ENCODE results near the gene MRM2.

The MRM2 gene

DNA sequence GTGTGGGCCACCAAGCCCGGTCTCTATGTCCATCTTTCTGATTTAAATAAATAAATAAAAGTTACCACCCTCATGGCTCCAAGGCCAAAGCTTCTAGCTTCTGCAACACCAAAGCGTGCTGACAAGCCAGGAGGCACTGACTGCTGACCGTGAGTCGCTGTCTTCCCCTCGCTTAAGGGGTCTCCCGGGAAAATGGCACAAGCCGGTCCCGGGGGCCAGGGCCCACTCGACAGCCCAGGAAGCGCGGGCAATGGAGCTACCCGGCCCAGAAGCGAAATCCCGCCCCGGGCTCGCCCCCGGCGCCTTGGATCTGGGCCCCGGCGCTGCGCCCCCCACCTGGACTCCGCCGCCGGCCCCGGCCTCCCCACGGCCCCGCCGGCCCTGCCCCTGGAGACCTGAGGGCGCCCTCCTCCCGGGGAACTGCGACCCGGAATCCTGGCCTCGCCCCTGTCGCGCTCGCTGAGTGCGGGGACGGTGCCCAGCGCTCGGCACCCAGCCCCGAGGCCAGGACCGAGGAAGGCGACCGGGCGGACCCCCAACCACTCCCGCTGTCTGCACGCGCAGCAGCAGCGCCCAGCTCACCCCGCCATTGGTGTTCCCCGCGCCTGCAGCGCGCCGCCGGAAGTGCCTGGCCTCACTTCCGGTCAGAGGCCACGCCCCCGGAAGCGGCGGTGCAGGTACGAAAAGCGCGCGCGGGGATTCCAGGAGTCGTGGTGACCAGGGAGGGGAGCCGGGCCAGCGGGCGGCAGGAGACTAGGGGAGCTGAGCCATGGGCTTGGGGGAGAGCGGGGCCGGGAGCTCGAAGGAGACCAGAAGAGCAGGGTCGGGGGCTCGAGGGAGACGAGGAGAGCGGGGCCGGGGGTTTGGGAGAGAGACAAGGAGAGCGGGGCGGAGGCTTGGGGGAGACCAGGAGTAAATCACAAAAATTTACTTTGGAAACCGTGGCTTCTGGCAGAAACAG, at the start of gene MRM2, which contains the start of gene NUDT1:
Gene MRM2 (minus strand): TSS at position 626 of the 961 bp plus-strand sequence. CDS start 36 bp downstream, at position 590.
Gene NUDT1 (plus strand): TSS at position 647 of the 961 bp plus-strand sequence. CDS start 2,349 bp downstream, outside the sequence.
- peaks cover 5 to 26% of the 10 kb centered on the region in 2 donors for H3K36me3 ChIP-seq (ENCODE audit: control insufficient read depth in 1 of 2, insufficient read depth in 2 of 2, low read length in 2 of 2)
- peak within 1 kb of the TSS; percentile 65 to 69 for H3K9ac ChIP-seq (ENCODE audit: low read depth in 1 of 2, low read length in 2 of 2)
- no peaks in the 10 kb centered on the region for H3K9me3 ChIP-seq (ENCODE audit: control insufficient read depth in 1 of 2, low read length in 2 of 2)
- peak within 1 kb of the TSS; percentile 61 for H3K27ac ChIP-seq (ENCODE audit: low read depth, low read length)
- H3K4me3 ChIP-seq (ENCODE audit: low read depth in 1 of 2, low read length in 2 of 2), result peak within 1 kb of the TSS; percentile 88 to 90
- H3K27me3 ChIP-seq (ENCODE audit: control insufficient read depth in 1 of 2, insufficient read depth in 2 of 2, low read length in 2 of 2), result no peaks in the 10 kb centered on the region
- H3K4me1 ChIP-seq (ENCODE audit: control insufficient read depth in 1 of 2, insufficient read depth in 2 of 2, low read length in 2 of 2), result peaks cover 7 to 27% of the 10 kb centered on the region in 2 donors

DNA sequence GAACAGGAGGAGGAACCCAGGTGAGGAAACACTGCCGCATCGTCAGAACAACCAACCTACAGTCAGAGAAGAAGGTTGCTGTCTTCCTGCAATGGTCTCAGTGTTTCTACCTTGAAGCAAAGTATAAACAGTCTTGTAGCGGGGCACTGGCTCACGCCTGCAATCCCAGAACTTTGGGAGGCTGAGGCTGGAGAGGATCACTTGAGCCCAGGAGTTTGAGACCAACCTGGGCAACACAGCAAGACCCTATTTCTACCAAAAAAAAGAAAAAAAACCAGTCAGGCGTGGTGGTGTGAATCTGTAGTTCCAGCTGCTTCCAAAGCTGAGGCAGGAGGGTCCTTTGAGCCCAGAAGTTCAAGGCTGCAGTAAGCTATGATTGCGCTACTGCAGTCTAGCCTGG, 48.9 kb upstream of the MRM2 start:
- H3K9me3 ChIP-seq (ENCODE audit: control insufficient read depth in 1 of 2, low read length in 2 of 2), result no peaks in the 10 kb centered on the region
- no peak overlapping the region for H3K9ac ChIP-seq (ENCODE audit: low read depth in 1 of 2, low read length in 2 of 2)
- peaks cover 0 to 11% of the 10 kb centered on the region in 2 donors for H3K36me3 ChIP-seq (ENCODE audit: control insufficient read depth in 1 of 2, insufficient read depth in 2 of 2, low read length in 2 of 2)
- H3K27ac ChIP-seq (ENCODE audit: low read depth, low read length), result no peak overlapping the region
- H3K4me3 ChIP-seq (ENCODE audit: low read depth in 1 of 2, low read length in 2 of 2), result no peak overlapping the region
- H3K4me1 ChIP-seq (ENCODE audit: control insufficient read depth in 1 of 2, insufficient read depth in 2 of 2, low read length in 2 of 2), result no peaks in the 10 kb centered on the region
- no peaks in the 10 kb centered on the region for H3K27me3 ChIP-seq (ENCODE audit: control insufficient read depth in 1 of 2, insufficient read depth in 2 of 2, low read length in 2 of 2)

DNA sequence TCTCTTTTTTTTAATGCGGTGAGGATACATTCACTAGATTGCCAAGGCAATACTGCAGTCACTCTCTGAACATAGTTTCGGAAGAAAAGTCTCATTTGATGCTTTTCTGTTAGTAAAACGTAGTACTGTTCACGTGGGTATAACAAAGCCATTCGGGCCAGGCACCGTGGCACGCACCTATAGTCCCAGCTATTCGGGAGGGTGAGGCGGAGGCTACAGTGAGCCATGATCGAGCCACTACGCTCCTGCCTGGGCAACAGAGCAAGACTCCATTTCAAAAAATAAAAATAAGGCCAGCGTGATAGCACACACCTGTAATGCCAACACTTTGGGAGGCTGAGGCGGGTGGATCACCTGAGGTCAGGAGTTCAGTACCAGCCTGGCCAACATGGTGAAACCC, 47.6 kb upstream of the MRM2 start:
- Histone ChIP-seq H3K27ac (ENCODE audit: low read depth, low read length) (no peak overlapping the region), H3K4me3 (ENCODE audit: low read depth in 1 of 2, low read length in 2 of 2) (no peak overlapping the region), H3K9me3 (ENCODE audit: control insufficient read depth in 1 of 2, low read length in 2 of 2) (no peaks in the 10 kb centered on the region), H3K9ac (ENCODE audit: low read depth in 1 of 2, low read length in 2 of 2) (no peak overlapping the region), H3K27me3 (ENCODE audit: control insufficient read depth in 1 of 2, insufficient read depth in 2 of 2, low read length in 2 of 2) (no peaks in the 10 kb centered on the region), H3K36me3 (ENCODE audit: control insufficient read depth in 1 of 2, insufficient read depth in 2 of 2, low read length in 2 of 2) (peaks cover 0 to 11% of the 10 kb centered on the region in 2 donors), H3K4me1 (ENCODE audit: control insufficient read depth in 1 of 2, insufficient read depth in 2 of 2, low read length in 2 of 2) (no peaks in the 10 kb centered on the region)

DNA sequence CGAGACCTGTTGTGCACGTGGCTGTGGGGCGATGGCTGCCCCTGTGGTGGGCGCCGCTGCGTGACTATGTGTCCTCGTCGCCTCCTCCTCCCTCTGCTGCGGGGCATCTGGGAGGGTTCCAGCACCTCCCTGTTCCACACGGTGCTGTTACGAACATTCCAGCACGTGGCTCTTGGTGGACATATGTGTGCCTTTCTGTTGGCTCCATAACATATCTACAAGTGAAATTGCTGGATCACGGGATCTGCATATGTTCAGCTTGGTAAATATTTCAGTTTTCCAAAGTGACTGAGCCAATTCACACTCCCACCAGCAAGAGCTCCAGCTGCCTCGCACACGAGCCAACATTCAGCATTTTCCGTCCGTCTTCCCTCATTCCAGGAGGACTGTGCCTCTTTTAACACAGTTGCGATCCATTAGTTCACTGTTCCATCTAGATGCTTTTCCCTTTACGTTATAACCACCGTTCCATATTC, 47.1 kb upstream of the MRM2 start:
- no peak overlapping the region for H3K4me3 ChIP-seq (ENCODE audit: low read depth in 1 of 2, low read length in 2 of 2)
- no peaks in the 10 kb centered on the region for H3K9me3 ChIP-seq (ENCODE audit: control insufficient read depth in 1 of 2, low read length in 2 of 2)
- no peak overlapping the region for H3K9ac ChIP-seq (ENCODE audit: low read depth in 1 of 2, low read length in 2 of 2)
- H3K36me3 ChIP-seq (ENCODE audit: control insufficient read depth in 1 of 2, insufficient read depth in 2 of 2, low read length in 2 of 2), result peaks cover 0 to 11% of the 10 kb centered on the region in 2 donors
- H3K4me1 ChIP-seq (ENCODE audit: control insufficient read depth in 1 of 2, insufficient read depth in 2 of 2, low read length in 2 of 2), result no peaks in the 10 kb centered on the region
- no peaks in the 10 kb centered on the region for H3K27me3 ChIP-seq (ENCODE audit: control insufficient read depth in 1 of 2, insufficient read depth in 2 of 2, low read length in 2 of 2)
- H3K27ac ChIP-seq (ENCODE audit: low read depth, low read length), result no peak overlapping the region

DNA sequence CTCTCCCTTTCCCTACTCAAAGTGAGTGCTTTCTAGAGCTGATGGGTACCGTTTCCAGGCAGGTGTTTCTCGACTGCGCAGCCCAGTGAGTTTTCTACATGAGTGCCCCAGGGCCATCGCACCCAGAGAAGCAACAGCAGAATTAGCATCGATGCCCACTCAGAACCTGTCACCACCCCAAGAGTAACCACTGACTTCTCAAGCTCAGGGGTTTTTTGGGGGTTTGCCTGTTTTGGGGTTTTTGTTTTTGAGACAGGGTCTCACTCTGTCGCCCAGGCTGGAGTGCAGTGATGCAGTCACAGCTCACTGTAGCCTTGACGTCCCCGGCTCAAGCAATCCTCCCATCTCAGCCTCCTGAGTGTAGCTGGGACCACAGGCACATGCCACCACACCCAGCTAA, 46.5 kb upstream of the MRM2 start:
- Histone ChIP-seq H3K27me3 (ENCODE audit: control insufficient read depth in 1 of 2, insufficient read depth in 2 of 2, low read length in 2 of 2) (no peaks in the 10 kb centered on the region), H3K9me3 (ENCODE audit: control insufficient read depth in 1 of 2, low read length in 2 of 2) (no peaks in the 10 kb centered on the region), H3K9ac (ENCODE audit: low read depth in 1 of 2, low read length in 2 of 2) (no peak overlapping the region), H3K27ac (ENCODE audit: low read depth, low read length) (no peak overlapping the region), H3K36me3 (ENCODE audit: control insufficient read depth in 1 of 2, insufficient read depth in 2 of 2, low read length in 2 of 2) (peaks cover 0 to 11% of the 10 kb centered on the region in 2 donors), H3K4me1 (ENCODE audit: control insufficient read depth in 1 of 2, insufficient read depth in 2 of 2, low read length in 2 of 2) (no peaks in the 10 kb centered on the region), H3K4me3 (ENCODE audit: low read depth in 1 of 2, low read length in 2 of 2) (no peak overlapping the region)

DNA sequence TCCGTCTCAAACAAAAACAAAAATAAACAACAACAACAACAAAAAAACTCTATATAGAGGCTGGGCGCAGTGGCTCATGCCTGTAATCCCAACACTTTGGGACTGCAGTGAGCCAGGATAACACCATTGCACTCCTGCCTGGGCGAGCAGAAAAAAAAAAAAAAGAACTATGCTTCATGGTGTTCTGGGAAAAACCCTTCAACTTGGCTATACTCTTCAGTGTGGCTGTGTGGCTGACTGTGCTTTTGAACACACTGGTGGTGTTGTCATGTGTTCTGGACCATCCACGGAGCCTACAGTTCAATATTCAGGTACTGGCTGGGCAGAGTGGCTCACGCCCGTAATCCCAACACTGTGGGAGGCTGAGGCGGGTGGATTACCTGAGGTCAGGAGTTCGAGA, 45.7 kb upstream of the MRM2 start:
- Histone ChIP-seq H3K27me3 (ENCODE audit: control insufficient read depth in 1 of 2, insufficient read depth in 2 of 2, low read length in 2 of 2) (no peaks in the 10 kb centered on the region), H3K4me1 (ENCODE audit: control insufficient read depth in 1 of 2, insufficient read depth in 2 of 2, low read length in 2 of 2) (no peaks in the 10 kb centered on the region), H3K27ac (ENCODE audit: low read depth, low read length) (no peak overlapping the region), H3K9ac (ENCODE audit: low read depth in 1 of 2, low read length in 2 of 2) (no peak overlapping the region), H3K4me3 (ENCODE audit: low read depth in 1 of 2, low read length in 2 of 2) (no peak overlapping the region), H3K9me3 (ENCODE audit: control insufficient read depth in 1 of 2, low read length in 2 of 2) (no peaks in the 10 kb centered on the region), H3K36me3 (ENCODE audit: control insufficient read depth in 1 of 2, insufficient read depth in 2 of 2, low read length in 2 of 2) (peaks cover 0 to 11% of the 10 kb centered on the region in 2 donors)

DNA sequence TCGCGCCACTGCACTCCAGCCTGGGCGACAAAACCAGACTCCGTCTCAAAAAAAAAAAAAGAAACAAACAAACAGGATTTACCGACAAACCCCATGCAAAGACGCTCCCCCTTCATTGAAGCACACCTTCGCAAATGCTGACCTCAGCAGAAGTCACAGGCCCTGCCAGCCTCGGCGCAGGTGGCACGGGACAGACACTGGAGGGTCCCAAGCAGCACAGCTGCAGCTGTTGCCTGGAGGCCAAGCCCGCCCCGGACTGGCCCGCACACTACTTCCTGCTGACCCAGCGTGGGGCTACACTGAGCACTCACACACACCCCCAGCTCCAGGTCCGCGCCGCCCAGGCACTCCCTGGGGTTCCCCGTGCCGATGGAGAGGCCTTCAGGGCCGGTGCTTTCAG, 41.1 kb upstream of the MRM2 start:
- H3K27ac ChIP-seq (ENCODE audit: low read depth, low read length), result peak overlapping the region; percentile 3
- peaks cover 16 to 23% of the 10 kb centered on the region in 2 donors for H3K4me1 ChIP-seq (ENCODE audit: control insufficient read depth in 1 of 2, insufficient read depth in 2 of 2, low read length in 2 of 2)
- H3K9ac ChIP-seq (ENCODE audit: low read depth in 1 of 2, low read length in 2 of 2), result no peak overlapping the region
- H3K27me3 ChIP-seq (ENCODE audit: control insufficient read depth in 1 of 2, insufficient read depth in 2 of 2, low read length in 2 of 2), result no peaks in the 10 kb centered on the region
- H3K4me3 ChIP-seq (ENCODE audit: low read depth in 1 of 2, low read length in 2 of 2), result no peak overlapping the region
- no peaks in the 10 kb centered on the region for H3K9me3 ChIP-seq (ENCODE audit: control insufficient read depth in 1 of 2, low read length in 2 of 2)
- peaks cover 0 to under 1% of the 10 kb centered on the region in 2 donors for H3K36me3 ChIP-seq (ENCODE audit: control insufficient read depth in 1 of 2, insufficient read depth in 2 of 2, low read length in 2 of 2)

DNA sequence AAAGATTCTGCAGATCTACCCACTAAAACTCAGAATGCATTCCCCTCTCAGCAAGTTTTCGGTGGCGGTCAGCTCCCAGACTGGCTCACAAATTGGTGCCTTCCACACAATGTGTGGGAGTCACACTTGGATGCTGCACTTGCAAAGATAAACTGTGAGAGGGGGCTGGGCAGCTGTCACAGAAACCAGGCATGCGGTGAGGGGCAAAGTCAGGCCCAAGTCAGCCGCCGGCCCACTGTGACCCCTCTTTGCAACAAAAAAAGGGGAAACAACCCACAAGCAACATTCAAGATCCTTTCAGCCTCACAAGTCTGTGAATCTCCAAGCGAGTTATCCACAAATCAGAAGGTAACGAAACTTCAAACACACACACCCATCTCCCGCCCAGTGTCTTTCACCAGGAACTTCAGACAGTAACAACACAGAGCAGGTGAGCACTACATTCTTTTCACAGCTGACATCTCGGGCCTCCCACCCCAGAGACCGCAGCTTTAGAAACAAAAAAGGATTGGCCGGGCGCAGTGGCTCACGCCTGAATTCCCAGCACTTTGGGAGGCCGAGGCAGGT, 40.3 kb upstream of the MRM2 start:
- H3K4me3 ChIP-seq (ENCODE audit: low read depth in 1 of 2, low read length in 2 of 2), result no peak overlapping the region
- H3K36me3 ChIP-seq (ENCODE audit: control insufficient read depth in 1 of 2, insufficient read depth in 2 of 2, low read length in 2 of 2), result peaks cover 0 to 5% of the 10 kb centered on the region in 2 donors
- H3K9me3 ChIP-seq (ENCODE audit: control insufficient read depth in 1 of 2, low read length in 2 of 2), result no peaks in the 10 kb centered on the region
- H3K27me3 ChIP-seq (ENCODE audit: control insufficient read depth in 1 of 2, insufficient read depth in 2 of 2, low read length in 2 of 2), result no peaks in the 10 kb centered on the region
- H3K9ac ChIP-seq (ENCODE audit: low read depth in 1 of 2, low read length in 2 of 2), result no peak overlapping the region
- no peak overlapping the region for H3K27ac ChIP-seq (ENCODE audit: low read depth, low read length)
- H3K4me1 ChIP-seq (ENCODE audit: control insufficient read depth in 1 of 2, insufficient read depth in 2 of 2, low read length in 2 of 2), result peaks cover 16 to 23% of the 10 kb centered on the region in 2 donors

DNA sequence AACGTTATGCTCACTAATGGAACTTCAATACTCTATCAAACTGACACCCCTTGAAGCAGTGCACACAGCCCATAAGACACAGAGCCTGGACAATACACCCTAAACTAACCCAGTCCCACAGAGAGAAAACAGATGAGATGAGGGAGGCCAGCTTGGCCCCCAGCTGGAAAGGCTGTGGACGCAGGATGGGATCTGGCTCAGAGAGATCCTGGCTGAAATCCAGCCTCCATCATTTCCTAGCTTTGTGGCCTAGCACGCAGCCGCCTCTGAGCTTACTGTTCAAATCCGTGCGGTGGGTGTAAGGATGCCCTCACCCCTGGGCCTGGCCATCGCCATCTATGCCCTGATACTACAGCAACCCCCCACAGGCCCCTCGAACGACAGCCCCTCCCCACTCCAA, 39.5 kb upstream of the MRM2 start:
- H3K9ac ChIP-seq (ENCODE audit: low read depth in 1 of 2, low read length in 2 of 2), result peak overlapping the region in 1 of 2 donors; percentile 11
- H3K27me3 ChIP-seq (ENCODE audit: control insufficient read depth in 1 of 2, insufficient read depth in 2 of 2, low read length in 2 of 2), result no peaks in the 10 kb centered on the region
- no peak overlapping the region for H3K27ac ChIP-seq (ENCODE audit: low read depth, low read length)
- H3K36me3 ChIP-seq (ENCODE audit: control insufficient read depth in 1 of 2, insufficient read depth in 2 of 2, low read length in 2 of 2), result peaks cover 0 to 8% of the 10 kb centered on the region in 2 donors
- no peaks in the 10 kb centered on the region for H3K9me3 ChIP-seq (ENCODE audit: control insufficient read depth in 1 of 2, low read length in 2 of 2)
- no peak overlapping the region for H3K4me3 ChIP-seq (ENCODE audit: low read depth in 1 of 2, low read length in 2 of 2)
- H3K4me1 ChIP-seq (ENCODE audit: control insufficient read depth in 1 of 2, insufficient read depth in 2 of 2, low read length in 2 of 2), result peaks cover 16 to 23% of the 10 kb centered on the region in 2 donors

DNA sequence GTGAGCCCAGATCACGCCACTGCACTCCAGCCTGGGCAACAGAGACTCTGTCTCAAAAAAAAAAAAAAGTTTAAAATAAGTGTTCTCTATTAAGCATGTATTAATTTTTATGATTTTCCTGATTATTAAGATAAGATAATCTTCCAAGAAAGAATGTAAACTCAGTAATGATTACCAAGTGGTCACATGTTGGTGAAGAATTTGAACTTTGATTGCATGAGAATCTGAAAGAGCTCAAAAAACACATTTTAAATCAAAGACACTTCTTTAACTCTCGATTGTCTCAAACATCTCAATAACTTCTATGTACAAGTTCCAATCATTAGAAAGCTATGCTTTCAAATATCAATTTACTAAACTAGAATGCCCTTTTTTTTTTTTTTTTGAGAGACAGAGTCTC, 38.4 kb upstream of the MRM2 start:
- Histone ChIP-seq H3K27ac (ENCODE audit: low read depth, low read length) (no peak overlapping the region), H3K9me3 (ENCODE audit: control insufficient read depth in 1 of 2, low read length in 2 of 2) (no peaks in the 10 kb centered on the region), H3K4me3 (ENCODE audit: low read depth in 1 of 2, low read length in 2 of 2) (no peak overlapping the region), H3K36me3 (ENCODE audit: control insufficient read depth in 1 of 2, insufficient read depth in 2 of 2, low read length in 2 of 2) (peaks cover 0 to 8% of the 10 kb centered on the region in 2 donors), H3K9ac (ENCODE audit: low read depth in 1 of 2, low read length in 2 of 2) (no peak overlapping the region), H3K4me1 (ENCODE audit: control insufficient read depth in 1 of 2, insufficient read depth in 2 of 2, low read length in 2 of 2) (peaks cover 16 to 23% of the 10 kb centered on the region in 2 donors), H3K27me3 (ENCODE audit: control insufficient read depth in 1 of 2, insufficient read depth in 2 of 2, low read length in 2 of 2) (no peaks in the 10 kb centered on the region)
